Neuronal stem cell (in vitro differentiated cells): ENCODE measurements around the gene INPP5J.
"Not testable (repeated sequence)": the region's sequence is repeated elsewhere in the genome, so short reads cannot be mapped to it uniquely, and the experiment has no call there.

Experiments
- DNase-seq: peaks from one replicate; pipeline ENCODE4 v3.0.0-alpha.2; 2013; ENCODE audit warnings: low spot score
- H2AFZ ChIP-seq: one replicate; pipeline ENCODE4 v1.6.1; 2013; ENCODE audit warnings: mild to moderate bottlenecking, low read length, inconsistent platforms
- H2AK5ac ChIP-seq: 2 replicates; pipeline ENCODE4 v1.6.1; 2013; ENCODE audit warnings: low read depth, mild to moderate bottlenecking, inconsistent platforms, low read length, moderate library complexity, mixed read lengths
- H2BK120ac ChIP-seq: 2 replicates; pipeline ENCODE4 v1.6.1; 2013; ENCODE audit warnings: low read depth, mild to moderate bottlenecking, inconsistent platforms, low read length, moderate library complexity, mixed read lengths
- H2BK12ac ChIP-seq: one replicate; pipeline ENCODE4 v1.6.1; 2013; ENCODE audit warnings: low read length, inconsistent platforms
- H2BK15ac ChIP-seq: 2 replicates; pipeline ENCODE4 v1.6.1; 2013; ENCODE audit warnings: mild to moderate bottlenecking, low read length, inconsistent platforms, mixed read lengths
- H2BK5ac ChIP-seq: one replicate; pipeline ENCODE4 v1.6.1; 2013; ENCODE audit warnings: inconsistent platforms, mild to moderate bottlenecking, low read length, moderate library complexity
- H3K14ac ChIP-seq: one replicate; pipeline ENCODE4 v1.6.1; 2013; ENCODE audit warnings: low read length, inconsistent platforms
- H3K18ac ChIP-seq: 2 replicates; pipeline ENCODE4 v1.6.1; 2013; ENCODE audit warnings: low read length, inconsistent platforms
- H3K23ac ChIP-seq: 2 replicates; pipeline ENCODE4 v1.6.1; 2013; ENCODE audit warnings: low read depth, mild to moderate bottlenecking, mixed read lengths, low read length, inconsistent platforms; ENCODE audit not compliant: poor library complexity
- H3K27ac ChIP-seq: replicated peaks from 3 replicates; pipeline ENCODE4 v1.5.1; 2013; ENCODE audit warnings: low read length, inconsistent platforms
- H3K27me3 ChIP-seq, 3 experiments: 2 replicates each; pipeline ENCODE4 v1.6.1; 2013; ENCODE audit warnings: low read length in 3 of 3, mild to moderate bottlenecking in 2 of 3, inconsistent platforms in 1 of 3, low read depth in 1 of 3, mixed read lengths in 1 of 3, moderate library complexity in 1 of 3; ENCODE audit not compliant: control insufficient read depth in 3 of 3, insufficient read depth in 3 of 3
- H3K36me3 ChIP-seq, 2 donors: replicated peaks in 1 of 2; 2 replicates each; pipeline ENCODE4 v1.6.1; 2013; ENCODE audit warnings: low read length in 2 of 2; ENCODE audit not compliant: control insufficient read depth in 2 of 2, insufficient read depth in 2 of 2
- H3K4ac ChIP-seq: 2 replicates; pipeline ENCODE4 v1.6.1; 2013; ENCODE audit warnings: inconsistent platforms, mild to moderate bottlenecking, low read length, moderate library complexity
- H3K4me1 ChIP-seq, 2 donors: 1 replicate in 1 of 2; 2 replicates in 1 of 2; pipeline ENCODE4 v1.6.1; 2013; ENCODE audit warnings: low read length in 2 of 2, low read depth in 1 of 2; ENCODE audit not compliant: control insufficient read depth in 2 of 2, insufficient read depth in 1 of 2
- H3K4me2 ChIP-seq: one replicate; pipeline ENCODE4 v1.6.1; 2013; ENCODE audit warnings: mild to moderate bottlenecking, low read length, inconsistent platforms; ENCODE audit not compliant: insufficient read depth, poor library complexity, severe bottlenecking
- H3K4me3 ChIP-seq, 2 donors: 2 replicates each; pipeline ENCODE4 v1.5.1; 2013; ENCODE audit warnings: low read length in 2 of 2, mild to moderate bottlenecking in 2 of 2, inconsistent platforms in 1 of 2, moderate library complexity in 1 of 2
- H3K79me1 ChIP-seq: one replicate; pipeline ENCODE4 v1.6.1; 2013; ENCODE audit warnings: low read depth, mild to moderate bottlenecking, inconsistent platforms, low read length, moderate library complexity
- H3K9ac ChIP-seq: one replicate; pipeline ENCODE4 v1.6.1; 2013; ENCODE audit warnings: mild to moderate bottlenecking, low read depth, low read length, inconsistent platforms; ENCODE audit not compliant: poor library complexity
- H3K9me3 ChIP-seq, 2 donors: replicated peaks in 1 of 2; 2 replicates each; pipeline versions ENCODE3 to v1.6.1; 2013; ENCODE audit warnings: low read length in 2 of 2, mild to moderate bottlenecking in 2 of 2, inconsistent platforms in 1 of 2, low read depth in 1 of 2, mixed read lengths in 1 of 2, moderate library complexity in 1 of 2; ENCODE audit not compliant: control insufficient read depth in 2 of 2, insufficient read depth in 1 of 2
- H4K8ac ChIP-seq: one replicate; pipeline ENCODE4 v1.6.1; 2013; ENCODE audit warnings: low read depth, mild to moderate bottlenecking, inconsistent platforms, low read length, moderate library complexity
- H4K91ac ChIP-seq: one replicate; pipeline ENCODE4 v1.6.1; 2013; ENCODE audit warnings: low read length, low read depth, mild to moderate bottlenecking, inconsistent platforms; ENCODE audit not compliant: poor library complexity
- WGBS, 2 donors: extraction: QIAGEN DNeasy Blood & Tissue Kit; methylation state at CpG; one replicate each; pipeline ENCODE4 v1.1.7; 2013; ENCODE audit warnings: missing lambda C conversion rate in 2 of 2, mixed read lengths in 1 of 2; ENCODE audit not compliant: insufficient read length in 2 of 2, insufficient replicate concordance in 1 of 2; ENCODE audit errors: extremely low coverage in 2 of 2; 5-methylcytosine and 5-hydroxymethylcytosine counted together

Gene INPP5J

GRCh38 chr22:31075961-31076360 lies 46.8 kb upstream of the INPP5J start:
- no peaks in the 10 kb centered on the region for H3K79me1 ChIP-seq
- no CpG with 5 or more reads among the region's 15 CpGs for WGBS, 2 donors
- no peak overlapping the region for H3K27ac ChIP-seq

GRCh38 chr22:31077681-31078080 lies 45.1 kb upstream of the INPP5J start:
- no peak overlapping the region for H2BK15ac ChIP-seq
- H3K9ac ChIP-seq, result no peak overlapping the region
- H3K4ac ChIP-seq, result no peak overlapping the region
- peaks cover 8 to 15% of the 10 kb centered on the region in 2 donors for H3K4me1 ChIP-seq
- no peaks in the 10 kb centered on the region for H3K79me1 ChIP-seq
- no peak for DNase-seq
- no peak overlapping the region for H2AFZ ChIP-seq
- no peak overlapping the region for H3K27ac ChIP-seq
- no peaks in the 10 kb centered on the region for H3K36me3 ChIP-seq
- H3K9me3 ChIP-seq, result no peaks in the 10 kb centered on the region
- H3K14ac ChIP-seq, result peak overlapping the region; percentile 31
- H3K23ac ChIP-seq, result no peak overlapping the region
- H3K18ac ChIP-seq, result no peak overlapping the region
- no CpG with 5 or more reads among the region's 6 CpGs for WGBS, 2 donors
- no peak overlapping the region for H2BK12ac ChIP-seq
- H3K27me3 ChIP-seq, result no peaks in the 10 kb centered on the region
- H4K8ac ChIP-seq, result no peak overlapping the region
- H2BK120ac ChIP-seq, result no peak overlapping the region
- no peak overlapping the region for H3K4me2 ChIP-seq
- H3K4me3 ChIP-seq, result no peak overlapping the region
- H4K91ac ChIP-seq, result no peak overlapping the region
- no peak overlapping the region for H2BK5ac ChIP-seq
- peak overlapping the region; percentile 31 for H2AK5ac ChIP-seq

More at GRCh38 chr22:31075961-31076360, 46.8 kb upstream of the INPP5J start:
- no peak overlapping the region for H3K14ac ChIP-seq
- H3K4me3 ChIP-seq, result no peak overlapping the region
- no peak overlapping the region for H2AK5ac ChIP-seq
- no peak overlapping the region for H3K23ac ChIP-seq
- no peak overlapping the region for H3K4me2 ChIP-seq
- H2BK15ac ChIP-seq, result no peak overlapping the region
- no peak overlapping the region for H3K18ac ChIP-seq
- H4K8ac ChIP-seq, result no peak overlapping the region
- H2BK12ac ChIP-seq, result no peak overlapping the region
- no peaks in the 10 kb centered on the region for H3K36me3 ChIP-seq
- H2BK5ac ChIP-seq, result no peak overlapping the region
- DNase-seq, result no peak
- no peak overlapping the region for H3K9ac ChIP-seq
- no peaks in the 10 kb centered on the region for H3K9me3 ChIP-seq
- peak overlapping the region; percentile 45 for H2AFZ ChIP-seq
- no peak overlapping the region for H2BK120ac ChIP-seq
- H3K4me1 ChIP-seq, result peaks cover 3% of the 10 kb centered on the region in 2 donors
- no peak overlapping the region for H4K91ac ChIP-seq
- no peaks in the 10 kb centered on the region for H3K27me3 ChIP-seq
- H3K4ac ChIP-seq, result no peak overlapping the region

GRCh38 chr22:31078389-31078788 lies 44.4 kb upstream of the INPP5J start:
- not testable (repeated sequence) for H2AFZ ChIP-seq, H3K79me1 ChIP-seq, H3K18ac ChIP-seq, H3K4me2 ChIP-seq, H2BK120ac ChIP-seq, H3K36me3 ChIP-seq, H3K27me3 ChIP-seq, H2BK15ac ChIP-seq, H4K91ac ChIP-seq, H3K14ac ChIP-seq, H3K4ac ChIP-seq, H3K4me3 ChIP-seq, H4K8ac ChIP-seq, H2AK5ac ChIP-seq, H3K23ac ChIP-seq, H3K9ac ChIP-seq, H2BK12ac ChIP-seq, DNase-seq, H3K9me3 ChIP-seq, H2BK5ac ChIP-seq, H3K27ac ChIP-seq
- peaks cover 8 to 15% of the 10 kb centered on the region in 2 donors for H3K4me1 ChIP-seq
- WGBS, 2 donors, result no CpG with 5 or more reads among the region's 2 CpGs

- H2BK120ac ChIP-seq, result no peak overlapping the region
- peak overlapping the region; percentile 24 for H2AK5ac ChIP-seq
- peaks cover under 1% of the 10 kb centered on the region for H3K79me1 ChIP-seq
- H3K9me3 ChIP-seq, result no peaks in the 10 kb centered on the region
- no peak overlapping the region for H3K27ac ChIP-seq
- no peak overlapping the region for H2BK12ac ChIP-seq
- no peak overlapping the region for H3K14ac ChIP-seq
- no peaks in the 10 kb centered on the region for H3K27me3 ChIP-seq
- H4K91ac ChIP-seq, result no peak overlapping the region
- peaks cover 0 to 4% of the 10 kb centered on the region in 2 donors for H3K36me3 ChIP-seq
- no peak overlapping the region for H3K18ac ChIP-seq
- no CpG with 5 or more reads among the region's 12 CpGs for WGBS, 2 donors
- no peak overlapping the region for H2BK15ac ChIP-seq
- peaks cover 8 to 19% of the 10 kb centered on the region in 2 donors for H3K4me1 ChIP-seq
- no peak overlapping the region for H3K23ac ChIP-seq
- H3K4me3 ChIP-seq, result no peak overlapping the region
- no peak overlapping the region for H2BK5ac ChIP-seq
- no peak overlapping the region for H2AFZ ChIP-seq
- no peak overlapping the region for H3K4me2 ChIP-seq
- H4K8ac ChIP-seq, result no peak overlapping the region
- no peak overlapping the region for H3K4ac ChIP-seq
- H3K9ac ChIP-seq, result no peak overlapping the region
- no peak for DNase-seq
Measured at GRCh38 chr22:31079095-31079642, 43.6 kb upstream of the INPP5J start.
